Natural killer cell (primary cell): ENCODE measurements around the gene SLC39A10. TPM values are rescaled to one million over a fixed set of nuclear protein-coding genes. Genes with fewer than 3 reads are reported as not detected.

Source experiments
- ATAC-seq, 3 donors: fragments of 150-1000 bp in 2 of 3; fragments of 200-7000 bp in 1 of 3; cut with Tn5 transposase; 1 replicate in 1 of 3; 2 replicates in 2 of 3; pipeline ENCODE4 v1.10.0; 2021; ENCODE audit warnings: mild to moderate bottlenecking in 2 of 3, moderate library complexity in 2 of 3
- DNase-seq, 2 donors: peaks; one replicate each; pipeline versions ENCODE4 v3.0.0 to v3.0.0-alpha.2; 2013 to 2021; ENCODE audit warnings: mixed read lengths in 1 of 2
- H3K27ac ChIP-seq: one replicate; pipeline ENCODE4 v1.5.1; 2013; ENCODE audit warnings: mild to moderate bottlenecking, low read length
- H3K27me3 ChIP-seq: one replicate; pipeline ENCODE4 v1.6.1; 2013; ENCODE audit warnings: low read length; ENCODE audit not compliant: control insufficient read depth, insufficient read depth
- H3K36me3 ChIP-seq: one replicate; pipeline ENCODE4 v1.6.1; 2013; ENCODE audit warnings: low read length; ENCODE audit not compliant: control insufficient read depth, insufficient read depth
- H3K4me1 ChIP-seq: one replicate; pipeline ENCODE4 v1.6.1; 2013; ENCODE audit warnings: low read length; ENCODE audit not compliant: control insufficient read depth, insufficient read depth
- H3K4me3 ChIP-seq: one replicate; pipeline ENCODE4 v1.5.1; 2013; ENCODE audit warnings: low read length
- H3K9me3 ChIP-seq: one replicate; pipeline ENCODE4 v1.6.1; 2013; ENCODE audit warnings: low read length; ENCODE audit not compliant: control insufficient read depth, insufficient read depth
- H3K27ac Mint-ChIP-seq, 2 donors: one replicate each; pipeline ENCODE4 v1.8.0; 2022; ENCODE audit warnings: mild to moderate bottlenecking in 2 of 2, mixed read lengths in 2 of 2, moderate library complexity in 1 of 2
- H3K27me3 Mint-ChIP-seq, 2 donors: one replicate each; pipeline ENCODE4 v1.8.0; 2022; ENCODE audit warnings: low read depth in 2 of 2, mixed read lengths in 2 of 2
- H3K36me3 Mint-ChIP-seq: one replicate; pipeline ENCODE4 v1.8.0; 2022; ENCODE audit warnings: mixed read lengths
- H3K4me1 Mint-ChIP-seq, 2 donors: one replicate each; pipeline ENCODE4 v1.8.0; 2022; ENCODE audit warnings: mixed read lengths in 2 of 2
- H3K4me3 Mint-ChIP-seq: one replicate; pipeline ENCODE4 v1.8.0; 2022; ENCODE audit warnings: mild to moderate bottlenecking, moderate library complexity, mixed read lengths
- H3K9me3 Mint-ChIP-seq, 2 donors: one replicate each; pipeline ENCODE4 v1.8.0; 2022; ENCODE audit warnings: mixed read lengths in 2 of 2
- CTCF ChIP-seq: fragments of 200-600 bp; IDR thresholded peaks from one replicate; pipeline ENCODE4 v1.8.0; 2022; ENCODE audit warnings: antibody characterized with exemption
- WGBS: methylation state at CpG from one replicate; pipeline ENCODE4 v1.1.7; 2013; ENCODE audit warnings: missing lambda C conversion rate; ENCODE audit not compliant: insufficient coverage; 5-methylcytosine and 5-hydroxymethylcytosine counted together
- intact Hi-C: fragments of 100-400 bp; cut with micrococcal nuclease; formaldehyde crosslinking; loops from one replicate; pipeline ENCODE4 v1.14.2; 2022
- total RNA-seq, 4 donors: library from RNA; stranded (reverse); fragments of 120-200 nt in 1 of 4; gene quantifications; one replicate each; pipeline versions ENCODE4 v1.2.3 to v1.2.4, GENCODE V29; 2013 to 2022

Gene SLC39A10
- total RNA-seq, 3 donors from 2014 or later (not counting 1 experiment from before 2014, with no cell fraction given) = 56.5 to 69.6 (median 58.5) TPM

DNA sequence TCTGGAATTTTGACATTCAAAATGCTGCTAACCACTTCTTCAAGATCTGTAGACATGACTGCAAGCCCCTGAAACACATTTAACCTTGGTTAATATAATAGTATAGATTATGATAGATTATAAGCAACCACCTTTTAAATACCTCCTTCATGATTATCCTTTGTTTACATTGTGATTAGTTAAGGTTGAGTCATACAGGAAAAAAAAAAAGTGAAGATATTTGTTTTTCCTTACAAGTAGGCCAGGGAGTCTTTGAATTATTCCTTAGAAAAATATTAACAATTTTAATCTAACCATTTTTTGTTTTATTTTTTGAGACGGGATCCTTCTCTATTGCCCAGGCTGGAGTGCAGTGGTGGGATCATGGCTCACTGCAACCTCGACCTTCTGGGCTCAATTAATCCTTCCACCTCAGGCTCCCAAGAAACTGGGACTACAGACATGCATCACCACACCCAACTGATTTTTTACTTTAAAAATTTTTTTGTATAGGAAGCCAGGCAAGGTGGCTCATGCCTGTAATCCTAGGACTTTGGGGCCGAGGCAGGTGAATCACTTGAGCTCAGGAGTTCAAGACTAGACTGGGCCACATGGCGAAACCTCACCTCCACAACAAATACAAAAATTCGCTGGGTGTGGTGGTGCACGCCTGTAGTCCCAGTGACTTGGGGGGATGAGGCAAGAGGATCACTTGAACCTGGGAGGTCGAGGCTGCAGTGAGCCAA is 99.4 kb downstream of the SLC39A10 start:
- H3K27ac Mint-ChIP-seq = no peak overlapping the region

DNA sequence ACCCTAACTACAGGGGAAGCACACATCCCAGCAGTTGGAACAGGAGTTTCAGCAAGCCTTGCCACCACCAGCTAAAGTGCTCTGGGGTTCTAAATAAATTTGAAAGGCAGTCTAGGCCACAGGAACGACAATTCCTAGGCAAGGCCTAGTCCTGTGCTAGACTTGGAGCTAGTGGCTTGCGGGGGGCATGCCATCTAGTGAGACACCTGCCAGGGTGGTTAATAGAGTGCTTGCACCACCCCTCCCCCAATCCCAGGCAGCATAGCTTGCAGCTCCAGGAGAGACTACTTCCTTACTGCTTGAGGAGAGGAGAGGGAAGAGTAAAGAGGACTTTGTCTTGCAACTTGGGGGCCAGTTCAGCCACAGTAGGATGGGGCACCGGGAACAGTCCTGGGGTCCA is 101.8 kb downstream of the SLC39A10 start:
- no peaks in the 10 kb centered on the region for H3K27me3 ChIP-seq
- H3K36me3 ChIP-seq = no peaks in the 10 kb centered on the region
- H3K4me1 ChIP-seq = no peaks in the 10 kb centered on the region
- no peak for ATAC-seq
- DNase-seq = no peak
- no peaks in the 10 kb centered on the region for H3K4me1 Mint-ChIP-seq
- H3K27me3 Mint-ChIP-seq = peaks cover 0 to 7% of the 10 kb centered on the region in 2 donors
- H3K36me3 Mint-ChIP-seq = peaks cover 22% of the 10 kb centered on the region
- TF ChIP-seq CTCF = no peak
- 91% methylated on average over 3 of the region's 3 CpGs for WGBS
- intact Hi-C loops = no loop called here
- no peak overlapping the region for H3K27ac ChIP-seq
- peaks cover 8% of the 10 kb centered on the region for H3K9me3 ChIP-seq
- H3K4me3 Mint-ChIP-seq = no peak overlapping the region
- H3K27ac Mint-ChIP-seq = no peak overlapping the region
- H3K9me3 Mint-ChIP-seq = peaks cover 5 to 28% of the 10 kb centered on the region in 2 donors
- H3K4me3 ChIP-seq = no peak overlapping the region

More for the DNA sequence above, 99.4 kb downstream of the SLC39A10 start:
- TF ChIP-seq CTCF = no peak
- ATAC-seq = no peak
- intact Hi-C loops = no loop called here
- H3K9me3 ChIP-seq = peaks cover 8% of the 10 kb centered on the region
- DNase-seq = no peak
- no peak overlapping the region for H3K27ac ChIP-seq
- no peaks in the 10 kb centered on the region for H3K4me1 ChIP-seq
- no peak overlapping the region for H3K4me3 Mint-ChIP-seq
- H3K4me3 ChIP-seq = no peak overlapping the region
- H3K4me1 Mint-ChIP-seq = no peaks in the 10 kb centered on the region
- no peaks in the 10 kb centered on the region for H3K27me3 Mint-ChIP-seq
- no peaks in the 10 kb centered on the region for H3K36me3 Mint-ChIP-seq
- H3K27me3 ChIP-seq = no peaks in the 10 kb centered on the region
- H3K36me3 ChIP-seq = no peaks in the 10 kb centered on the region
- 91% methylated on average over 7 of the region's 7 CpGs for WGBS
- peaks cover 0 to 10% of the 10 kb centered on the region in 2 donors for H3K9me3 Mint-ChIP-seq

GRCh38 chr2:195759877-195760276 is 102.9 kb downstream of the SLC39A10 start:
- Histone ChIP-seq H3K9me3 (peaks cover 8% of the 10 kb centered on the region), H3K4me3 (no peak overlapping the region), H3K4me1 (no peaks in the 10 kb centered on the region), H3K36me3 (no peaks in the 10 kb centered on the region), H3K27ac (no peak overlapping the region), H3K27me3 (no peaks in the 10 kb centered on the region)
- Mint-ChIP-seq H3K4me3 (no peak overlapping the region), H3K36me3 (peaks cover 30% of the 10 kb centered on the region), H3K9me3 (peaks cover 10 to 34% of the 10 kb centered on the region in 2 donors), H3K27me3 (peaks cover 0 to 7% of the 10 kb centered on the region in 2 donors), H3K4me1 (no peaks in the 10 kb centered on the region), H3K27ac (no peak overlapping the region)
- intact Hi-C loops = no loop called here
- ATAC-seq = no peak
- no peak for DNase-seq
- no peak for TF ChIP-seq CTCF
- WGBS = 100% methylated on average over 1 of the region's 1 CpG

GRCh38 chr2:195763866-195764265 is 106.8 kb downstream of the SLC39A10 start:
- no peak overlapping the region for H3K27ac Mint-ChIP-seq
- no peak overlapping the region for H3K4me3 ChIP-seq
- H3K9me3 ChIP-seq = peaks cover 8% of the 10 kb centered on the region
- intact Hi-C loops = no loop called here
- no peak overlapping the region for H3K4me3 Mint-ChIP-seq
- no peaks in the 10 kb centered on the region for H3K27me3 ChIP-seq
- H3K4me1 ChIP-seq = no peaks in the 10 kb centered on the region
- no peak overlapping the region for H3K27ac ChIP-seq
- H3K27me3 Mint-ChIP-seq = peaks cover 0 to 7% of the 10 kb centered on the region in 2 donors
- H3K36me3 Mint-ChIP-seq = peaks cover 40% of the 10 kb centered on the region
- DNase-seq (no peak), ATAC-seq (no peak)
- TF ChIP-seq CTCF = no peak
- H3K4me1 Mint-ChIP-seq = no peaks in the 10 kb centered on the region
- H3K36me3 ChIP-seq = no peaks in the 10 kb centered on the region
- H3K9me3 Mint-ChIP-seq = peaks cover 17 to 40% of the 10 kb centered on the region in 2 donors
